HG02973 (cell line): ENCODE results near the gene CAVIN3.
"Not testable (repeated sequence)": the region's sequence is repeated elsewhere in the genome, so short reads cannot be mapped to it uniquely, and the experiment has no call there.

Experiments used
- ATAC-seq: cut with Tn5 transposase; IDR thresholded peaks from one replicate; pipeline ENCODE4 v1.9.1; 2021; ENCODE audit warnings: moderate library complexity; ENCODE audit not compliant: unreplicated experiment

Gene CAVIN3

GRCh38 chr11:6326985-6327384 lies 6.7 kb upstream of the CAVIN3 start:
- no peak for ATAC-seq

- no peak for ATAC-seq
These were observed 6.0 kb upstream of the CAVIN3 start for GRCh38 chr11:6326303-6326702.

- no peak for ATAC-seq
These were observed 3.1 kb upstream of the CAVIN3 start for GRCh38 chr11:6323291-6323905.

- ATAC-seq: no peak
These were observed 1.7 kb upstream of the CAVIN3 start for GRCh38 chr11:6321961-6322362.

- no peak for ATAC-seq
These were observed 1.1 kb upstream of the CAVIN3 start for GRCh38 chr11:6321356-6321755.

GRCh38 chr11:6319704-6320410 lies 444 bp downstream of the CAVIN3 start:
- peak; percentile 50 for ATAC-seq

GRCh38 chr11:6319001-6319703 lies 1.1 kb downstream of the CAVIN3 start:
- ATAC-seq: no peak

- no peak for ATAC-seq
These were observed 2.1 kb downstream of the CAVIN3 start for GRCh38 chr11:6318204-6318603.

- peak; percentile 51 for ATAC-seq
These were observed 4.4 kb downstream of the CAVIN3 start for GRCh38 chr11:6315811-6316425.

GRCh38 chr11:6312106-6312505 lies 8.2 kb downstream of the CAVIN3 start:
- no peak for ATAC-seq

- no peak for ATAC-seq
These were observed 12.4 kb downstream of the CAVIN3 start for GRCh38 chr11:6307876-6308275.

- no peak for ATAC-seq
These were observed 15.0 kb downstream of the CAVIN3 start for GRCh38 chr11:6305297-6305696.

- ATAC-seq: no peak
These were observed 16.6 kb downstream of the CAVIN3 start for GRCh38 chr11:6303661-6304060.

GRCh38 chr11:6301096-6301495 lies 19.2 kb downstream of the CAVIN3 start:
- ATAC-seq: no peak

- no peak for ATAC-seq
These were observed 20.0 kb downstream of the CAVIN3 start for GRCh38 chr11:6300325-6300724.

GRCh38 chr11:6298605-6299004 lies 21.7 kb downstream of the CAVIN3 start:
- ATAC-seq: peak; percentile 50

GRCh38 chr11:6297831-6298230 lies 22.5 kb downstream of the CAVIN3 start:
- ATAC-seq: no peak

GRCh38 chr11:6285019-6285418 lies 35.3 kb downstream of the CAVIN3 start:
- no peak for ATAC-seq

- no peak for ATAC-seq
These were observed 36.1 kb downstream of the CAVIN3 start for GRCh38 chr11:6284250-6284649.

GRCh38 chr11:6283453-6284023 lies 36.8 kb downstream of the CAVIN3 start:
- ATAC-seq: no peak

- ATAC-seq: not testable (repeated sequence)
These were observed 39.5 kb downstream of the CAVIN3 start for GRCh38 chr11:6280809-6281208.
